ENCODE measurements around the gene KLHL28. TPM values are rescaled to one million over a fixed set of nuclear protein-coding genes. Genes with fewer than 3 reads are reported as not detected.

KLHL28 gene
- total and polyA plus RNA-seq, 2 donors (not counting 1 experiment from before 2014, with no cell fraction given), result 6.1 to 9.7 TPM

- no peaks in the 10 kb centered on the region for H3K79me2 ChIP-seq (ENCODE audit: control insufficient read depth, insufficient read depth, low read length)
- no peak overlapping the region for H3K4me2 ChIP-seq (ENCODE audit: extremely low read depth, insufficient read depth, low read length)
- H3K9me3 ChIP-seq (ENCODE audit: control insufficient read depth, insufficient read depth, low read depth, low read length), result no peaks in the 10 kb centered on the region
- H3K9ac ChIP-seq (ENCODE audit: insufficient read depth, low read length), result no peak overlapping the region
- H3K4me1 ChIP-seq (ENCODE audit: control insufficient read depth, extremely low read depth, insufficient read depth, low read length), result no peaks in the 10 kb centered on the region
- no peaks in the 10 kb centered on the region for H4K20me1 ChIP-seq (ENCODE audit: control insufficient read depth, extremely low read depth, insufficient read depth, low read length)
- no peaks in the 10 kb centered on the region for H3K36me3 ChIP-seq (ENCODE audit: control insufficient read depth, insufficient read depth, low read length)
- no peak overlapping the region for H3K27ac ChIP-seq (ENCODE audit: insufficient read depth, low read length)
- H3K4me3 ChIP-seq (replicated peaks in 1 of 4; ENCODE audit: control extremely low read depth in 1 of 4, insufficient read depth in 1 of 4, low read depth in 3 of 4, low read length in 4 of 4), result no peak overlapping the region
- H2AFZ ChIP-seq (ENCODE audit: low read length), result no peak overlapping the region
- no peak for DNase-seq (ENCODE audit: low read depth in 2 of 2)
- no peak for TF ChIP-seq EZH2 (IDR thresholded peaks at IDR 0.05; ENCODE audit: low read length, missing control alignments)
- no peak for TF ChIP-seq CTCF (conservative IDR thresholded peaks at IDR 0.05 in 1 of 2, IDR thresholded peaks at IDR 0.05 in 1 of 2; ENCODE audit: low read depth in 1 of 2, low read length in 2 of 2)
- no peaks in the 10 kb centered on the region for H3K27me3 ChIP-seq (ENCODE audit: control insufficient read depth, insufficient read depth, low read length)
Observed at GRCh38 chr14:44995196-44995595, 33.4 kb upstream of the KLHL28 start.

GRCh38 chr14:44990533-44990932, 28.8 kb upstream of the KLHL28 start:
- TF ChIP-seq EZH2 (IDR thresholded peaks at IDR 0.05; ENCODE audit: low read length, missing control alignments) (no peak), CTCF (conservative IDR thresholded peaks at IDR 0.05 in 1 of 2, IDR thresholded peaks at IDR 0.05 in 1 of 2; ENCODE audit: low read depth in 1 of 2, low read length in 2 of 2) (no peak)
- no peaks in the 10 kb centered on the region for H3K9me3 ChIP-seq (ENCODE audit: control insufficient read depth, insufficient read depth, low read depth, low read length)
- no peak for DNase-seq (ENCODE audit: low read depth in 2 of 2)
- H3K4me2 ChIP-seq (ENCODE audit: extremely low read depth, insufficient read depth, low read length), result no peak overlapping the region
- no peaks in the 10 kb centered on the region for H3K36me3 ChIP-seq (ENCODE audit: control insufficient read depth, insufficient read depth, low read length)
- H3K27me3 ChIP-seq (ENCODE audit: control insufficient read depth, insufficient read depth, low read length), result no peaks in the 10 kb centered on the region
- H3K9ac ChIP-seq (ENCODE audit: insufficient read depth, low read length), result no peak overlapping the region
- no peak overlapping the region for H3K27ac ChIP-seq (ENCODE audit: insufficient read depth, low read length)
- no peaks in the 10 kb centered on the region for H3K79me2 ChIP-seq (ENCODE audit: control insufficient read depth, insufficient read depth, low read length)
- H3K4me3 ChIP-seq (replicated peaks in 1 of 4; ENCODE audit: control extremely low read depth in 1 of 4, insufficient read depth in 1 of 4, low read depth in 3 of 4, low read length in 4 of 4), result no peak overlapping the region
- no peaks in the 10 kb centered on the region for H3K4me1 ChIP-seq (ENCODE audit: control insufficient read depth, extremely low read depth, insufficient read depth, low read length)
- no peaks in the 10 kb centered on the region for H4K20me1 ChIP-seq (ENCODE audit: control insufficient read depth, extremely low read depth, insufficient read depth, low read length)
- no peak overlapping the region for H2AFZ ChIP-seq (ENCODE audit: low read length)

GRCh38 chr14:44989497-44990440, 28.0 kb upstream of the KLHL28 start:
- H3K9ac ChIP-seq (ENCODE audit: insufficient read depth, low read length), result no peak overlapping the region
- no peaks in the 10 kb centered on the region for H3K27me3 ChIP-seq (ENCODE audit: control insufficient read depth, insufficient read depth, low read length)
- H3K4me2 ChIP-seq (ENCODE audit: extremely low read depth, insufficient read depth, low read length), result no peak overlapping the region
- no peaks in the 10 kb centered on the region for H3K79me2 ChIP-seq (ENCODE audit: control insufficient read depth, insufficient read depth, low read length)
- H3K4me3 ChIP-seq (replicated peaks in 1 of 4; ENCODE audit: control extremely low read depth in 1 of 4, insufficient read depth in 1 of 4, low read depth in 3 of 4, low read length in 4 of 4), result no peak overlapping the region
- no peaks in the 10 kb centered on the region for H3K9me3 ChIP-seq (ENCODE audit: control insufficient read depth, insufficient read depth, low read depth, low read length)
- no peak overlapping the region for H2AFZ ChIP-seq (ENCODE audit: low read length)
- TF ChIP-seq CTCF (conservative IDR thresholded peaks at IDR 0.05 in 1 of 2, IDR thresholded peaks at IDR 0.05 in 1 of 2; ENCODE audit: low read depth in 1 of 2, low read length in 2 of 2), result no peak
- TF ChIP-seq EZH2 (IDR thresholded peaks at IDR 0.05; ENCODE audit: low read length, missing control alignments), result no peak
- H3K27ac ChIP-seq (ENCODE audit: insufficient read depth, low read length), result no peak overlapping the region
- no peak for DNase-seq (ENCODE audit: low read depth in 2 of 2)
- H3K36me3 ChIP-seq (ENCODE audit: control insufficient read depth, insufficient read depth, low read length), result no peaks in the 10 kb centered on the region
- no peaks in the 10 kb centered on the region for H3K4me1 ChIP-seq (ENCODE audit: control insufficient read depth, extremely low read depth, insufficient read depth, low read length)
- no peaks in the 10 kb centered on the region for H4K20me1 ChIP-seq (ENCODE audit: control insufficient read depth, extremely low read depth, insufficient read depth, low read length)
